Transverse colon (tissue), 4 donors: ENCODE data around the gene RBBP5.

ENCODE experiments used
- POLR2AphosphoS5 ChIP-seq, 3 donors: sonication (generic); formaldehyde crosslinking; IDR thresholded peaks; one replicate each; pipeline ENCODE4 v1.6.1; 2016; ENCODE audit warnings: antibody characterized with exemption in 3 of 3
- TF ChIP-seq, protein P1 (sequence below), 5 experiments: fragments of 200-600 bp in 3 of 5; fragments of 450-650 bp in 2 of 5; sonication (generic) in 3 of 5; IDR thresholded peaks; 1 replicate in 2 of 5; 2 replicates in 3 of 5; pipeline ENCODE4 v1.5.1; 2016 to 2017; ENCODE audit warnings: antibody characterized with exemption in 5 of 5, inconsistent platforms in 3 of 5, mild to moderate bottlenecking in 2 of 5, moderate library complexity in 1 of 5

DNA sequence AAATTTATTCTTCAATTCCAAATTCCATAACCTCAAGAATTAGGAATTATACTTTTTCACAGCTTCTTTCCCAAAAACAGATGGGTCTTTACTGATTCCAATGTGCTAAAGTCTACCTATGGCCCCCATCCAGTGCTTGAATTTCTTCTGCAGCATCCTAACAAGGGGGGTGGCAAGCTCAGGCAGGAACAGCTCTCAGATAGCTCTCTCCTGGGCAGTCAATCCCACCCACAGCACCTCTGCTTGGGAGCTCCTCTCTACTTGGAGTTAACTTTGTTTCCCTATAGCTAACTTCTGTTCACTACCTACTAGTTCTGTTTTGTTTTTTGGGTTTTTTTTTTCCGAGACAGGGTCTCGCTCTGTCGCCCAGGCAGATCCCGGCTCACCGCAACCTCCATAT lies 12.1 kb downstream of the RBBP5 start:
- TF ChIP-seq, protein P1, sequence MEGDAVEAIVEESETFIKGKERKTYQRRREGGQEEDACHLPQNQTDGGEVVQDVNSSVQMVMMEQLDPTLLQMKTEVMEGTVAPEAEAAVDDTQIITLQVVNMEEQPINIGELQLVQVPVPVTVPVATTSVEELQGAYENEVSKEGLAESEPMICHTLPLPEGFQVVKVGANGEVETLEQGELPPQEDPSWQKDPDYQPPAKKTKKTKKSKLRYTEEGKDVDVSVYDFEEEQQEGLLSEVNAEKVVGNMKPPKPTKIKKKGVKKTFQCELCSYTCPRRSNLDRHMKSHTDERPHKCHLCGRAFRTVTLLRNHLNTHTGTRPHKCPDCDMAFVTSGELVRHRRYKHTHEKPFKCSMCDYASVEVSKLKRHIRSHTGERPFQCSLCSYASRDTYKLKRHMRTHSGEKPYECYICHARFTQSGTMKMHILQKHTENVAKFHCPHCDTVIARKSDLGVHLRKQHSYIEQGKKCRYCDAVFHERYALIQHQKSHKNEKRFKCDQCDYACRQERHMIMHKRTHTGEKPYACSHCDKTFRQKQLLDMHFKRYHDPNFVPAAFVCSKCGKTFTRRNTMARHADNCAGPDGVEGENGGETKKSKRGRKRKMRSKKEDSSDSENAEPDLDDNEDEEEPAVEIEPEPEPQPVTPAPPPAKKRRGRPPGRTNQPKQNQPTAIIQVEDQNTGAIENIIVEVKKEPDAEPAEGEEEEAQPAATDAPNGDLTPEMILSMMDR (IDR thresholded peaks at IDR 0.05): no peak
- no peak for TF ChIP-seq POLR2AphosphoS5 (IDR thresholded peaks at IDR 0.05)
